Stimulated activated naive CD8-positive, alpha-beta T cell treated with anti-CD3 and anti-CD28 coated beads, Interleukin-15, amount 100 ng/mL, for 72 hours (primary cell): Measurements from ENCODE around the gene USP48.
"Not testable (repeated sequence)": the region's sequence is repeated elsewhere in the genome, so short reads cannot be mapped to it uniquely, and the experiment has no call there.

ENCODE experiments used
- ATAC-seq: fragments of 150-1000 bp; cut with Tn5 transposase; 2 replicates; pipeline ENCODE4 v1.10.0; 2021; ENCODE audit warnings: mild to moderate bottlenecking, moderate library complexity
- DNase-seq, 2 donors: peaks; one replicate each; pipeline ENCODE4 v3.0.0; 2021 to 2022
- H3K27ac Mint-ChIP-seq, 2 donors: one replicate each; pipeline ENCODE4 v1.8.0; 2022; ENCODE audit warnings: mild to moderate bottlenecking in 2 of 2, mixed read lengths in 2 of 2, moderate library complexity in 2 of 2
- H3K27me3 Mint-ChIP-seq: one replicate; pipeline ENCODE4 v1.8.0; 2022; ENCODE audit warnings: mixed read lengths
- H3K4me1 Mint-ChIP-seq: one replicate; pipeline ENCODE4 v1.8.0; 2022; ENCODE audit warnings: mild to moderate bottlenecking, mixed read lengths
- H3K4me3 Mint-ChIP-seq, 2 donors: one replicate each; pipeline ENCODE4 v1.8.0; 2022; ENCODE audit warnings: mild to moderate bottlenecking in 2 of 2, mixed read lengths in 2 of 2, moderate library complexity in 1 of 2
- H3K9me3 Mint-ChIP-seq, 2 donors: one replicate each; pipeline ENCODE4 v1.8.0; 2022; ENCODE audit warnings: mixed read lengths in 2 of 2

USP48 gene

DNA sequence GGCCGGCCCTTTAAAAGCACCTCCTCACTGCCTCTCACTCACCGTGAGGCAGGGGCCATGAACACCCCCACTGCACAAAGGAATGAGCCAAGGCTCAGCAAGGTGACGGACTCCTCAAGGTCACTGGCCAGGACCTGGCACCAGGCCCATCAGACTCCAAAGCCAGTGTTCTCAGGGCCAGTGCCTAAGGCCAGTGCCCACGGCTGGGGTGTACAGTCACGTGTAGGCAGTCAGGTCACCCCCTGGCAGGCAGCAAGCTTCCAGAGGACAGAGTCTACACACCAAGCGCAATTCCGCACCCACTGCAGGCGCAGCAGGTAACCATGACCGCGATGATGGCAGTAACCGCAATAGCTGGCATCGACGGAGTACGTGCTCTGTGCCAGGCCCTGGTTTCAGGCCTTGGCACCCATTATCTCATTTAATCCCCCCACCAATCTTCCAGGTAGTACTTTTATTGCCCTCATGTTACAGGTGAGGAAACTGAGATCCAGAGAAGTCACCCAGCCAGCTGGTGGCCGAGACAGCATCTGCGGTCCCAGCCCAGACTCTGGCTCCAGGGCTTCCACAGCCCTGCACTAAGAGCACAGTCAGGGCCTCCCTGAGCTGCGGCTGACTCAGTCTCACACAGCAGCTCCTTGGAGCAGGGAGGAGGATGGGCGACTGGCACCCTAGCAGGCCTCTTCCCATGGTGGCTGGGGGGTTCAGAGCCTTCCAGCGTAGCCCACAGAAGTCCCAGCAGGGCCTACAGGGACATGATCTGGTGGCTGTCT lies 140.8 kb downstream of the USP48 start:
- Mint-ChIP-seq H3K4me1 (peaks cover 14% of the 10 kb centered on the region), H3K4me3 (no peak overlapping the region), H3K27ac (no peak overlapping the region), H3K9me3 (no peaks in the 10 kb centered on the region), H3K27me3 (peaks cover 58% of the 10 kb centered on the region)
- no peak for DNase-seq
- ATAC-seq = no peak

DNA sequence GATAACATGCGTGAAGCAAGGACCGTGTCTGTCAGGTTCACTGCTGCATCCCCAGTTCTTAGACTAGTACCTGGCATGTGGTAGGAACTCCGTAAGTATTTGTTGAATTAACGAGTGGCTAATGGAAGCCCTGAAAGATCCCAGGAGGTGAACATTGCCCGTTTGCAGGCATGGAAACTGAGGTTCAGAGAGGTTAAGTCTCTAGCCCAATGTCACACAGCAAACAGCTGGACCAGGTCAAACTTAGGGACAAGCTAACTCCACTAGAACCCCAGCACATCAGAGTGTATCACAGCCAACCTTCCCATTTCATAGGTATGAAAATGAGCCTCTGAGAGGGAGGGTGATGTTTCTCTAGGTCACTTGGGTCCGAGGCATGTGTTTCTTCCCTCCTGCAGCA lies 141.4 kb downstream of the USP48 start:
- ATAC-seq = no peak
- no peak for DNase-seq
- Mint-ChIP-seq H3K27ac (no peak overlapping the region), H3K27me3 (peaks cover 52% of the 10 kb centered on the region), H3K4me1 (peaks cover 14% of the 10 kb centered on the region), H3K9me3 (no peaks in the 10 kb centered on the region), H3K4me3 (no peak overlapping the region)

GRCh38 chr1:21641076-21641475 lies 141.9 kb downstream of the USP48 start:
- no peak for DNase-seq
- H3K27me3 Mint-ChIP-seq = peaks cover 51% of the 10 kb centered on the region
- no peak overlapping the region for H3K27ac Mint-ChIP-seq
- ATAC-seq = no peak
- H3K4me1 Mint-ChIP-seq = peaks cover 14% of the 10 kb centered on the region
- H3K4me3 Mint-ChIP-seq = no peak overlapping the region
- H3K9me3 Mint-ChIP-seq = no peaks in the 10 kb centered on the region

GRCh38 chr1:21640653-21641052 lies 142.3 kb downstream of the USP48 start:
- ATAC-seq (no peak), DNase-seq (no peak)
- H3K4me1 Mint-ChIP-seq = peaks cover 14% of the 10 kb centered on the region
- H3K27ac Mint-ChIP-seq = no peak overlapping the region
- no peaks in the 10 kb centered on the region for H3K9me3 Mint-ChIP-seq
- H3K4me3 Mint-ChIP-seq = no peak overlapping the region
- peaks cover 51% of the 10 kb centered on the region for H3K27me3 Mint-ChIP-seq

DNA sequence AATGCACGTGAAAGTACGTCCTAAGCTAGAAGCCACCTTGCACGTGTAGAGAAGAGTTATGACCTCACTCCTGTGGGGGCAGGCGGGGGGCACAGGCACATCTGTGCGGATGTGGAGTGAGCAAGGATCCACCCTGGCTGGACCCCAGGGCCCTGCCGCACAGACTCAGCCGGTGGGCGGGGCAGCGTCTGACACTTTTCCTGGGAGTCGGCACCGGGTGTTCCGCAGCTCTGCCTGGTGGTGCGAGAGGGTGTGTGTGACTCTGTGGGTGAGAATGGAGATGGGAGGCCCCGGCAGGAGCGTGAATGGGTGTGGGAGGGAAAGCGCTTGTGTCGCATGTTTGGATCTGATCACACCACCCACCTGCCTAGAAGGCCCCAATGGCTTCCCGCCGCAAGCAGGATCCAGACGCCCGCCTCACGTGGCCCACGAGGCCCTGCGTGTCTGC lies 143.3 kb downstream of the USP48 start:
- peaks cover 58% of the 10 kb centered on the region for H3K27me3 Mint-ChIP-seq
- no peak overlapping the region for H3K27ac Mint-ChIP-seq
- DNase-seq (no peak), ATAC-seq (no peak)
- no peak overlapping the region for H3K4me3 Mint-ChIP-seq
- no peaks in the 10 kb centered on the region for H3K9me3 Mint-ChIP-seq
- peaks cover 14% of the 10 kb centered on the region for H3K4me1 Mint-ChIP-seq

- DNase-seq (no peak), ATAC-seq (peak; percentile 57)
- no peaks in the 10 kb centered on the region for H3K9me3 Mint-ChIP-seq
- peaks cover 14% of the 10 kb centered on the region for H3K4me1 Mint-ChIP-seq
- H3K27ac Mint-ChIP-seq = no peak overlapping the region
- H3K27me3 Mint-ChIP-seq = peaks cover 51% of the 10 kb centered on the region
- no peak overlapping the region for H3K4me3 Mint-ChIP-seq
These were observed 144.2 kb downstream of the USP48 start for GRCh38 chr1:21638531-21639341.

GRCh38 chr1:21637514-21637913 lies 145.4 kb downstream of the USP48 start:
- ATAC-seq = no peak
- H3K27me3 Mint-ChIP-seq = peaks cover 40% of the 10 kb centered on the region
- no peak overlapping the region for H3K4me3 Mint-ChIP-seq
- H3K9me3 Mint-ChIP-seq = no peaks in the 10 kb centered on the region
- no peak overlapping the region for H3K27ac Mint-ChIP-seq
- no peak for DNase-seq
- peaks cover 14% of the 10 kb centered on the region for H3K4me1 Mint-ChIP-seq

- ATAC-seq (no peak), DNase-seq (no peak)
- H3K27me3 Mint-ChIP-seq = peaks cover 48% of the 10 kb centered on the region
- no peak overlapping the region for H3K27ac Mint-ChIP-seq
- H3K4me1 Mint-ChIP-seq = peaks cover 14% of the 10 kb centered on the region
- H3K9me3 Mint-ChIP-seq = no peaks in the 10 kb centered on the region
- no peak overlapping the region for H3K4me3 Mint-ChIP-seq
These were observed 146.9 kb downstream of the USP48 start for GRCh38 chr1:21636029-21636428.

DNA sequence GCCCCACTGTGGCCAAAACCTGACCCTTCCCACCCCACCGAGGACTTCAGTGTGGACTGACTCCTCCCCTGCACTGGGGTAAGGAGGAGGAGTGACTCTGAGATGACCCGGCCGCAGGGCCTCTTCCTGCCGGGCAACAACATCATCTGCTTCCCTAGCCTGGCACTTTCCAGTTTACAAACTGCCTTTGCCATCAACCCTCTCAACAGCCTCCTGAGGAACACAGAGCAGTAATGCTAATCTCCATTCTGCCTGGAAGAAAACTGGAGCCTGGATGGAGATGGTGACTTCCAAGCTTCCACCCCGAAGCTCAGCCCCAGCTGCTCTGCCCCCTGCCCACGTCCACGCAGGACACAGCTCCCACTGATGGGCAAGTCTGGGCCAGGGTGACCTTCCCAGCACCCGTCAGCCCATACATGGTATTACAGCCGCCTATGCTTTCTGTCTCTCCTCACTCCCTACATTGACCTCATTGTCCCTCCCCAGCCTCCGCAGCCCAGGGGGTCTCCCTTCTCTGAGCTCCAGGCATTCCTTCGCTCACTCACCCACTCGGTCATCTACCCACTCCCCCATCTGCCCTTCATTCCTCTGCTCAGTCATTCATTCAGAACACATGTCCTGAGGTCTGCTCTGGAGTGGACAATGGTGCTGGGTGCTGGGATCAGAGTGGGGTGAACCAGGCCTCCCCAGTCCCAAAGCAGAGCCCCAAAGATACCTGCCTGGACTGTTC lies 148.0 kb downstream of the USP48 start:
- H3K4me3 Mint-ChIP-seq = no peak overlapping the region
- H3K27me3 Mint-ChIP-seq = peaks cover 51% of the 10 kb centered on the region
- H3K9me3 Mint-ChIP-seq = no peaks in the 10 kb centered on the region
- no peak overlapping the region for H3K27ac Mint-ChIP-seq
- no peak for ATAC-seq
- no peak for DNase-seq
- peaks cover 14% of the 10 kb centered on the region for H3K4me1 Mint-ChIP-seq

- DNase-seq (no peak), ATAC-seq (no peak)
- Mint-ChIP-seq H3K4me3 (no peak overlapping the region), H3K9me3 (no peaks in the 10 kb centered on the region), H3K27ac (no peak overlapping the region), H3K27me3 (peaks cover 51% of the 10 kb centered on the region), H3K4me1 (peaks cover 9% of the 10 kb centered on the region)
These were observed 148.8 kb downstream of the USP48 start for GRCh38 chr1:21633992-21634805.

GRCh38 chr1:21633141-21633755 lies 149.7 kb downstream of the USP48 start:
- Mint-ChIP-seq H3K4me1 (no peaks in the 10 kb centered on the region), H3K27ac (no peak overlapping the region), H3K4me3 (no peak overlapping the region), H3K9me3 (no peaks in the 10 kb centered on the region), H3K27me3 (peaks cover 52% of the 10 kb centered on the region)
- ATAC-seq = no peak
- no peak for DNase-seq

GRCh38 chr1:21631944-21632887 lies 150.7 kb downstream of the USP48 start:
- Mint-ChIP-seq H3K4me1 (no peaks in the 10 kb centered on the region), H3K27me3 (peaks cover 52% of the 10 kb centered on the region), H3K4me3 (no peak overlapping the region), H3K27ac (no peak overlapping the region), H3K9me3 (no peaks in the 10 kb centered on the region)
- ATAC-seq = no peak
- no peak for DNase-seq

DNA sequence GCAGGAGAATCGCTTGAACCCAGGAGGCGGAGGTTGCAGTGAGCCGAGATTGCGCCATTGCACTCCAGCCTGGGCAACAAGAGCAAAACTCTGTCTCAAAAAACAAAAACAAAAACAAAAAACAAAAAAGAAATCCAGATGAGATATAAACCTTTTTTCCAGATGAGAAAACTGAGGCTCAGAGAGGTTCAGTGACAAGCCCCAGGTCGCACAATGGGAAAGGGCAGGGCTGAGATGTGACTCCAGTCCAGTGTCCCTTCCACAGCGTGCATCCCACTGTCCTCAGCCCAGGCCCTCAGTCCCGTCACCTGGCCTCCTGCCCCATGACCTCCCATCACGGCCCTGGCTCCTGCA lies 151.4 kb downstream of the USP48 start:
- not testable (repeated sequence) for H3K27ac Mint-ChIP-seq, DNase-seq, H3K4me3 Mint-ChIP-seq, ATAC-seq, H3K9me3 Mint-ChIP-seq, H3K4me1 Mint-ChIP-seq
- peaks cover 52% of the 10 kb centered on the region for H3K27me3 Mint-ChIP-seq
